Measurements from ENCODE around the gene SPAG16.

Gene SPAG16

DNA sequence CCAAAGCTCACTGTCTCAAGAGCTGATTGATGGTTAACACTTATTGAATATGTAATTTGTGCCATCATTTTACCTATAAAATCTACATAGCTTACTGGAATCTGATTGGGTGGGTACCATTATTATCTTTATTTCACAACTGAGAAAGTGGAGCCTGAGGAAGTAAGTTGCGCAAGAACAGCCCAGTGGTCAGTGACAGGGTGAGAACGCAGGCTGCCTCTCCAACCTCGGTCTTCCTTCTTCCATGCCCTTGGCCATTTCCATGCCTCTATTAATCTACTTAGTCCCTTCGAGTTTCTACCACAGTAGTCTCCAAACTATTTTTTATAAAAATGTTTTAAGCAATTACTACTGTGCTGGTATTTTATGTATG lies 735.7 kb downstream of the SPAG16 start:
- TF ChIP-seq POLR2AphosphoS5 (IDR thresholded peaks at IDR 0.05; ENCODE audit: low read depth, low read length) (no peak), FOXP2 (optimal IDR thresholded peaks at IDR 0.05; ENCODE audit: borderline replicate concordance, extremely low read depth, extremely low read length, insufficient read depth) (no peak), SIN3A (IDR thresholded peaks at IDR 0.05; ENCODE audit: borderline replicate concordance, insufficient read depth, low read length) (no peak), TAF1 (IDR thresholded peaks at IDR 0.05; ENCODE audit: borderline replicate concordance, insufficient read depth, low read length) (no peak)
- TF ChIP-seq, protein P1, sequence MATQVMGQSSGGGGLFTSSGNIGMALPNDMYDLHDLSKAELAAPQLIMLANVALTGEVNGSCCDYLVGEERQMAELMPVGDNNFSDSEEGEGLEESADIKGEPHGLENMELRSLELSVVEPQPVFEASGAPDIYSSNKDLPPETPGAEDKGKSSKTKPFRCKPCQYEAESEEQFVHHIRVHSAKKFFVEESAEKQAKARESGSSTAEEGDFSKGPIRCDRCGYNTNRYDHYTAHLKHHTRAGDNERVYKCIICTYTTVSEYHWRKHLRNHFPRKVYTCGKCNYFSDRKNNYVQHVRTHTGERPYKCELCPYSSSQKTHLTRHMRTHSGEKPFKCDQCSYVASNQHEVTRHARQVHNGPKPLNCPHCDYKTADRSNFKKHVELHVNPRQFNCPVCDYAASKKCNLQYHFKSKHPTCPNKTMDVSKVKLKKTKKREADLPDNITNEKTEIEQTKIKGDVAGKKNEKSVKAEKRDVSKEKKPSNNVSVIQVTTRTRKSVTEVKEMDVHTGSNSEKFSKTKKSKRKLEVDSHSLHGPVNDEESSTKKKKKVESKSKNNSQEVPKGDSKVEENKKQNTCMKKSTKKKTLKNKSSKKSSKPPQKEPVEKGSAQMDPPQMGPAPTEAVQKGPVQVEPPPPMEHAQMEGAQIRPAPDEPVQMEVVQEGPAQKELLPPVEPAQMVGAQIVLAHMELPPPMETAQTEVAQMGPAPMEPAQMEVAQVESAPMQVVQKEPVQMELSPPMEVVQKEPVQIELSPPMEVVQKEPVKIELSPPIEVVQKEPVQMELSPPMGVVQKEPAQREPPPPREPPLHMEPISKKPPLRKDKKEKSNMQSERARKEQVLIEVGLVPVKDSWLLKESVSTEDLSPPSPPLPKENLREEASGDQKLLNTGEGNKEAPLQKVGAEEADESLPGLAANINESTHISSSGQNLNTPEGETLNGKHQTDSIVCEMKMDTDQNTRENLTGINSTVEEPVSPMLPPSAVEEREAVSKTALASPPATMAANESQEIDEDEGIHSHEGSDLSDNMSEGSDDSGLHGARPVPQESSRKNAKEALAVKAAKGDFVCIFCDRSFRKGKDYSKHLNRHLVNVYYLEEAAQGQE (IDR thresholded peaks at IDR 0.05; ENCODE audit: insufficient read depth in 1 of 2, low read depth in 2 of 2, low read length in 2 of 2): no peak

DNA sequence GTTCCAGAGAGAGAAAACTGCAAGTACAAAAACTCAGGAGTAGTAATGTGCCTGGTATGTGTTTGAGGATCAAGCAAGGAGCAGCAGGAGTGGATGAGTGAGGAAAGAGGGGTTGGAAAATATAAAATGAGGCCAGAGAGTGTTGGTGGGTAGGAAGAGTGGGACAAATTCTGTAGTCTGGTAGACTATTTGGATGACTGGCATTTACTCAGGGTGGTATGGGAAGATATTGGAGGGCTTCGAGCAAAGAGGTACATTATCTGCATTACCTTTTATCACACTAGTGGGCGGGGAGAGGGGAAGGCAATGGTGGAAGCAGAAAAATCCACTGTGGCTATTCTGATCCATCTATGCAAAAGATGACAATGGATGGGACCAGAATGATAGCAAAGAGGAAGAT lies 744.9 kb downstream of the SPAG16 start:
- TF ChIP-seq FOXP2 (optimal IDR thresholded peaks at IDR 0.05; ENCODE audit: borderline replicate concordance, extremely low read depth, extremely low read length, insufficient read depth) (no peak), SIN3A (IDR thresholded peaks at IDR 0.05; ENCODE audit: borderline replicate concordance, insufficient read depth, low read length) (no peak), POLR2AphosphoS5 (IDR thresholded peaks at IDR 0.05; ENCODE audit: low read depth, low read length) (no peak), TAF1 (IDR thresholded peaks at IDR 0.05; ENCODE audit: borderline replicate concordance, insufficient read depth, low read length) (no peak)
- TF ChIP-seq, protein P1 (IDR thresholded peaks at IDR 0.05; ENCODE audit: insufficient read depth in 1 of 2, low read depth in 2 of 2, low read length in 2 of 2): no peak

DNA sequence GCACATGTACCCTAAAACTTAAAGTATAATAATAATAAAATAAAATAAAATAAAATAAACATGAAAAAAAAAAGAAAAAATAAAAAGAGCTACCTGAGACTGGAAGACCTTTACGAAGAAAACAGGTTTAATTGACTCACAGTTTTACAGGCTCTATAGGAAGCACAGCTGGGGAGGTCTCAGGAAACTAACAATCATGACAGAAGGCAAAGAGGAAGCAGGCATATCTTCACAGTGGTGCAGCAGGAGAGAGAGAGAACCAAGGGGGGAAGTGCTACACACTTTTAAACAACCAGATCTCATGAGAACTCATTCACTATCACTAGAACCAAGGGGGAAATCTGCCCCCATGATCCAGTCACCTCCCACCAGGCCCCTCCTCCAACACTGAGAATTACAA lies 747.3 kb downstream of the SPAG16 start:
- no peak for TF ChIP-seq TAF1 (IDR thresholded peaks at IDR 0.05; ENCODE audit: borderline replicate concordance, insufficient read depth, low read length)

- TF ChIP-seq, protein P1 (IDR thresholded peaks at IDR 0.05; ENCODE audit: insufficient read depth in 1 of 2, low read depth in 2 of 2, low read length in 2 of 2): no peak
- TF ChIP-seq SIN3A (IDR thresholded peaks at IDR 0.05; ENCODE audit: borderline replicate concordance, insufficient read depth, low read length) (no peak), POLR2AphosphoS5 (IDR thresholded peaks at IDR 0.05; ENCODE audit: low read depth, low read length) (no peak), FOXP2 (optimal IDR thresholded peaks at IDR 0.05; ENCODE audit: borderline replicate concordance, extremely low read depth, extremely low read length, insufficient read depth) (no peak), TAF1 (IDR thresholded peaks at IDR 0.05; ENCODE audit: borderline replicate concordance, insufficient read depth, low read length) (no peak)
Measured at GRCh38 chr2:214034417-214034816, 750.2 kb downstream of the SPAG16 start.

DNA sequence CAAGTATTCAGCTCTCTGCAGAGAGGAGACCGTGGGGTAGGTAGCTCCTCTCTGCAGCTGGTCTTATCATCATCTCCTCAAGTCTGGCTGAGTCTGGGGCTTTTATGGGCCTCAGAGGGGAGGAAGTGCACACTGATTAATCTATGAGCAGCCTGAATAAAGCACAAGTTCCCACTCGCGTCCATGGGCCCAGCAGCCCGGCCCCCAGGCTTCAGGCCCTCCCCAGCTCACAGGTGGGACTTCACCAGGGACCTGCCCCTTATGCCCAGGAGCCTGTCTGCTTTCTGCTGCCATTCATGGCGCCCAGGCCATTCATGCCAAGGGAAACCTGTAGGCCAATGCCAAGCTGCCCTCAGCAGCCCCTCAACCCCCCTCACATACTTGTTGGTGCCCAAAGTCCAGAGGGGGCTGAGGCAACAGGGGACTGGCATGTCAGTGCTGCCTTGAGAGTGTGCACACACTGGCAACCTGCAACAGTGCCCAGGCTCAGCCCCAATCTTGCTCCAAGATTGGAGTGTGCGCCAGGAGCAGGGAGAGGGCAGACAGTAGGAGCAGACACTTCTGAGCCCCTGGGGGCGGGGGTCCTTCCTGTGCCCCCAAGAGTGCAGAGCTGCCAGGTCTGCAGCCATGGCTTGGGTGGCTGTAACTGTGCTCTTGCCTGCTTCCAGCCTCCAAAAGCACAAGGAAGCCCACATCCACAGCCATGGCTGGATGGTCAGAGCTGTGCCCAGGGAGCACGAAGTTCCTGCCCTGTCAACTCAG lies 751.0 kb downstream of the SPAG16 start:
- TF ChIP-seq FOXP2 (optimal IDR thresholded peaks at IDR 0.05; ENCODE audit: borderline replicate concordance, extremely low read depth, extremely low read length, insufficient read depth) (no peak), TAF1 (IDR thresholded peaks at IDR 0.05; ENCODE audit: borderline replicate concordance, insufficient read depth, low read length) (no peak)
- TF ChIP-seq, protein P1 (IDR thresholded peaks at IDR 0.05; ENCODE audit: insufficient read depth in 1 of 2, low read depth in 2 of 2, low read length in 2 of 2): no peak
